Measurements from ENCODE around the gene NUTM1. TPM values are rescaled to one million over a fixed set of nuclear protein-coding genes. Genes with fewer than 3 reads are reported as not detected.
A peak's percentile ranks its signal among the peaks of the same experiment; 100 is the strongest.

NUTM1 gene
- total RNA-seq, 1 donor from 2014 or later = not detected

DNA sequence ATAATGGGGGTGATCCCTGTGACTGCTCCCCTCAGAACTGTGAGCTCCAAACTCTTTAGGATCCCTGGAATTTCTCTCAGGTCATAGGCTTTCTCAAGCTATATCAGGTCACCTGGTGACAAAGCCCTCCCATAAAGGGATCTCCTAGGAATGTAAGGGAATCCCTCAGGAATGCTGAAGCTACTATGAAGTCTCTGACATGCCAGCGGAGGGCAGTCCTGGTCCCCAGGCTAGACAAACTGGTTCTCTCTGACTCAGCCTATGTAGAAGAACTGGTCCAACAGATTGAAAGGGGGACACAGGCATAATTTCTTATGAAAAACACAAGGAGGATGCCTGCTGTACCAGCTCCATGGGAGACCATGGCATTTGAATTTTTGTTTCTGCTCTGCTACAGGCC is 17.2 kb downstream of the NUTM1 start:
- Histone ChIP-seq H3K36me3 (ENCODE audit: control insufficient read depth in 3 of 3, insufficient read depth in 3 of 3, low read length in 3 of 3) (peaks cover 16 to 49% (median 17%) of the 10 kb centered on the region in 3 donors), H3K27me3 (ENCODE audit: control insufficient read depth in 3 of 3, insufficient read depth in 3 of 3, low read length in 3 of 3) (no peaks in the 10 kb centered on the region), H3K4me1 (ENCODE audit: control insufficient read depth in 3 of 3, insufficient read depth in 3 of 3, low read length in 3 of 3) (peaks cover 5 to 6% (median 5%) of the 10 kb centered on the region in 3 donors), H3K9me3 (ENCODE audit: control insufficient read depth in 3 of 3, low read length in 3 of 3) (no peaks in the 10 kb centered on the region), H3K9ac (ENCODE audit: low read depth in 1 of 3, low read length in 3 of 3) (no peak overlapping the region), H3K4me3 (ENCODE audit: low read length in 3 of 3) (no peak overlapping the region), H3K27ac (ENCODE audit: low read depth, low read length) (no peak overlapping the region)

DNA sequence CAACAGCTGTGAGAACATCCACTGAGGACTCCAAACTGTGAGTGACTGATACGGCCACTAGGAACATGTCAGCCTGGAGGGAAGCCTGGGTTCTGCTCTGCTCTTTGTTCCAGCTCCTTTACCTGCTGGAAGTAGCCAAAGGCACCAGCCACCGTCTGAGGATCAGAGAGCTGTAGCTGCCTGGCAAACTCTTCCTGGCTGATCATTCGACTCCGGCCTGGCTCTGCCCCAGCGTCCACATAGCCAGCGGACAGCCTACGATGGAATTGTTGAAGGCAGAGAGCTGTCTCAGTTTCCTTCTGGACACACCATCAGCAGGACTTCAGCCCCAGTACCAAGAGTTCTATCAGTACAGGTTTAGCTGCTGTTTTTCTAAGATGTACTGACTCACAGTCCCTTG is 18.2 kb downstream of the NUTM1 start:
- peak overlapping the region in 1 of 3 donors; percentile 51 for H3K9ac ChIP-seq (ENCODE audit: low read depth in 1 of 3, low read length in 3 of 3)
- no peak overlapping the region for H3K4me3 ChIP-seq (ENCODE audit: low read length in 3 of 3)
- H3K9me3 ChIP-seq (ENCODE audit: control insufficient read depth in 3 of 3, low read length in 3 of 3) = no peaks in the 10 kb centered on the region
- H3K4me1 ChIP-seq (ENCODE audit: control insufficient read depth in 3 of 3, insufficient read depth in 3 of 3, low read length in 3 of 3) = peaks cover 14 to 15% (median 14%) of the 10 kb centered on the region in 3 donors
- peaks cover 16 to 41% (median 16%) of the 10 kb centered on the region in 3 donors for H3K36me3 ChIP-seq (ENCODE audit: control insufficient read depth in 3 of 3, insufficient read depth in 3 of 3, low read length in 3 of 3)
- H3K27ac ChIP-seq (ENCODE audit: low read depth, low read length) = no peak overlapping the region
- no peaks in the 10 kb centered on the region for H3K27me3 ChIP-seq (ENCODE audit: control insufficient read depth in 3 of 3, insufficient read depth in 3 of 3, low read length in 3 of 3)

GRCh38 chr15:34362047-34362773 is 19.1 kb downstream of the NUTM1 start:
- Histone ChIP-seq H3K27me3 (ENCODE audit: control insufficient read depth in 3 of 3, insufficient read depth in 3 of 3, low read length in 3 of 3) (no peaks in the 10 kb centered on the region), H3K4me3 (ENCODE audit: low read length in 3 of 3) (no peak overlapping the region), H3K9me3 (ENCODE audit: control insufficient read depth in 3 of 3, low read length in 3 of 3) (no peaks in the 10 kb centered on the region), H3K4me1 (ENCODE audit: control insufficient read depth in 3 of 3, insufficient read depth in 3 of 3, low read length in 3 of 3) (peaks cover 14 to 15% (median 14%) of the 10 kb centered on the region in 3 donors), H3K36me3 (ENCODE audit: control insufficient read depth in 3 of 3, insufficient read depth in 3 of 3, low read length in 3 of 3) (peaks cover 13 to 36% (median 16%) of the 10 kb centered on the region in 3 donors), H3K27ac (ENCODE audit: low read depth, low read length) (no peak overlapping the region), H3K9ac (ENCODE audit: low read depth in 1 of 3, low read length in 3 of 3) (no peak overlapping the region)

GRCh38 chr15:34364041-34364440 is 20.9 kb downstream of the NUTM1 start:
- Histone ChIP-seq H3K9ac (ENCODE audit: low read depth in 1 of 3, low read length in 3 of 3) (no peak overlapping the region), H3K4me3 (ENCODE audit: low read length in 3 of 3) (no peak overlapping the region), H3K4me1 (ENCODE audit: control insufficient read depth in 3 of 3, insufficient read depth in 3 of 3, low read length in 3 of 3) (peaks cover 21 to 26% (median 23%) of the 10 kb centered on the region in 3 donors), H3K36me3 (ENCODE audit: control insufficient read depth in 3 of 3, insufficient read depth in 3 of 3, low read length in 3 of 3) (peaks cover 9 to 26% (median 12%) of the 10 kb centered on the region in 3 donors), H3K27ac (ENCODE audit: low read depth, low read length) (no peak overlapping the region), H3K9me3 (ENCODE audit: control insufficient read depth in 3 of 3, low read length in 3 of 3) (no peaks in the 10 kb centered on the region), H3K27me3 (ENCODE audit: control insufficient read depth in 3 of 3, insufficient read depth in 3 of 3, low read length in 3 of 3) (no peaks in the 10 kb centered on the region)

DNA sequence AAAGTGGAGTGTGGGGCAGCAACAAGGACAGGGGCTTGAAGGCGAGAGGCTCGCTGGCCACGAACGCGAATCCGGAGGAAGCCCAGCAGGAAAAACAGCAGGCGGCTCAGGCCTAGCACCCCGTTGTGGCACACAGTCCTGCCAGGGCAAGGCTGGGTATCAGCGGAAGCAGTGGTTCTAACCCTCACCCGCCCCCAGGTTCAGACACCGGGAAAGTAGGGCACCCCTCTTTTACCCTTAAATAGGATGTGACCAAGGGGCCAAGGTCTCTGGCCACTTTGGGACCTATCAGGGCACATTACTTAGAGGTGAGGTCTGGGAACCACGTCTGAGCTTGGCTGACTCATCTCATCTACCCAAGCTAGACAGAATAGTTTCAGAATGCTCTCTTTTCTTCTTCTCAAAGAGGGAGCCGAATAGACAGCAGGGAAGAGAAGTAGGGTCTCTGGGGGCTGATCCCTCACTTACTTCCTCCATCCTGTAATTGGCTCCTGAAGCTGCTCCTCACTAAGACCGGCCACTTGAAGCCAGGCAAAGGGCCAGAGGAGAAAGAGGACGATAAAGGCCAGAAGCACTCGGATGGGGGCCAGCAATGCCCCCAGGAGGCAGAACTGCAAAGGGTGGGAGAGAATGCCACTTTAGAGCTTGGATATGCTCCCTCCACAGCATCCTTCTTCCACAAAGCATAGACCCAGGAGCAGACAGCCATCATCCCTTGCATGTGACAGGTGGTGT is 22.1 kb downstream of the NUTM1 start:
- H3K9me3 ChIP-seq (ENCODE audit: control insufficient read depth in 3 of 3, low read length in 3 of 3) = no peaks in the 10 kb centered on the region
- no peak overlapping the region for H3K9ac ChIP-seq (ENCODE audit: low read depth in 1 of 3, low read length in 3 of 3)
- peaks cover 4 to 15% (median 5%) of the 10 kb centered on the region in 3 donors for H3K36me3 ChIP-seq (ENCODE audit: control insufficient read depth in 3 of 3, insufficient read depth in 3 of 3, low read length in 3 of 3)
- no peak overlapping the region for H3K27ac ChIP-seq (ENCODE audit: low read depth, low read length)
- no peaks in the 10 kb centered on the region for H3K27me3 ChIP-seq (ENCODE audit: control insufficient read depth in 3 of 3, insufficient read depth in 3 of 3, low read length in 3 of 3)
- H3K4me1 ChIP-seq (ENCODE audit: control insufficient read depth in 3 of 3, insufficient read depth in 3 of 3, low read length in 3 of 3) = peaks cover 21 to 26% (median 23%) of the 10 kb centered on the region in 3 donors
- H3K4me3 ChIP-seq (ENCODE audit: low read length in 3 of 3) = peak overlapping the region in 2 of 3 donors; percentile 14 to 83

DNA sequence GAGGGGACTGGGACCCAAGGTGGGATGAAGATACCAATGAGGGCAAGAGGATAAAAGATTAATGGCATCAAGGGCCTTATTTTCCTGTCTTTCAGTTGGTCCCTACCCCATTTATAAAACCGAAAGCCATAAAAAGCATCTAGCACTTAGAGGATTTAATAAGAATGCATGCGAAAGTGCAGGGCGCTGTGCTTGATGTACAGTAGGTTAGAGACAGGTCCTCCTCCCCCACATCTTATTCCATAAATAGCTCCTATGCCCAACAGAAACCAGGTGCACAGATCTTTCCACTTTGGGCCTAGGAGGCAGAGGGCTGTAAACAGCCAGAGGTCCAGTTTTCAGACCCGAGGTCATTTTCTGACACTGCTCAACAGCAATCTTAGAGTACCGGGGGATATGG is 22.7 kb downstream of the NUTM1 start:
- peaks cover 21 to 26% (median 23%) of the 10 kb centered on the region in 3 donors for H3K4me1 ChIP-seq (ENCODE audit: control insufficient read depth in 3 of 3, insufficient read depth in 3 of 3, low read length in 3 of 3)
- H3K9me3 ChIP-seq (ENCODE audit: control insufficient read depth in 3 of 3, low read length in 3 of 3) = no peaks in the 10 kb centered on the region
- H3K36me3 ChIP-seq (ENCODE audit: control insufficient read depth in 3 of 3, insufficient read depth in 3 of 3, low read length in 3 of 3) = peaks cover 0 to 9% (median 2%) of the 10 kb centered on the region in 3 donors
- peak overlapping the region; percentile 45 to 79 (median 72) for H3K9ac ChIP-seq (ENCODE audit: low read depth in 1 of 3, low read length in 3 of 3)
- peak overlapping the region; percentile 28 for H3K27ac ChIP-seq (ENCODE audit: low read depth, low read length)
- peak overlapping the region; percentile 82 to 87 (median 83) for H3K4me3 ChIP-seq (ENCODE audit: low read length in 3 of 3)
- no peaks in the 10 kb centered on the region for H3K27me3 ChIP-seq (ENCODE audit: control insufficient read depth in 3 of 3, insufficient read depth in 3 of 3, low read length in 3 of 3)

GRCh38 chr15:34366271-34367065 is 23.4 kb downstream of the NUTM1 start:
- Histone ChIP-seq H3K9me3 (ENCODE audit: control insufficient read depth in 3 of 3, low read length in 3 of 3) (no peaks in the 10 kb centered on the region), H3K9ac (ENCODE audit: low read depth in 1 of 3, low read length in 3 of 3) (peak overlapping the region; percentile 65 to 79 (median 72)), H3K27ac (ENCODE audit: low read depth, low read length) (peak overlapping the region; percentile 28), H3K36me3 (ENCODE audit: control insufficient read depth in 3 of 3, insufficient read depth in 3 of 3, low read length in 3 of 3) (peaks cover 0 to 3% (median 2%) of the 10 kb centered on the region in 3 donors), H3K27me3 (ENCODE audit: control insufficient read depth in 3 of 3, insufficient read depth in 3 of 3, low read length in 3 of 3) (no peaks in the 10 kb centered on the region), H3K4me1 (ENCODE audit: control insufficient read depth in 3 of 3, insufficient read depth in 3 of 3, low read length in 3 of 3) (peaks cover 16 to 26% (median 18%) of the 10 kb centered on the region in 3 donors), H3K4me3 (ENCODE audit: low read length in 3 of 3) (peak overlapping the region; percentile 82 to 87 (median 83))

DNA sequence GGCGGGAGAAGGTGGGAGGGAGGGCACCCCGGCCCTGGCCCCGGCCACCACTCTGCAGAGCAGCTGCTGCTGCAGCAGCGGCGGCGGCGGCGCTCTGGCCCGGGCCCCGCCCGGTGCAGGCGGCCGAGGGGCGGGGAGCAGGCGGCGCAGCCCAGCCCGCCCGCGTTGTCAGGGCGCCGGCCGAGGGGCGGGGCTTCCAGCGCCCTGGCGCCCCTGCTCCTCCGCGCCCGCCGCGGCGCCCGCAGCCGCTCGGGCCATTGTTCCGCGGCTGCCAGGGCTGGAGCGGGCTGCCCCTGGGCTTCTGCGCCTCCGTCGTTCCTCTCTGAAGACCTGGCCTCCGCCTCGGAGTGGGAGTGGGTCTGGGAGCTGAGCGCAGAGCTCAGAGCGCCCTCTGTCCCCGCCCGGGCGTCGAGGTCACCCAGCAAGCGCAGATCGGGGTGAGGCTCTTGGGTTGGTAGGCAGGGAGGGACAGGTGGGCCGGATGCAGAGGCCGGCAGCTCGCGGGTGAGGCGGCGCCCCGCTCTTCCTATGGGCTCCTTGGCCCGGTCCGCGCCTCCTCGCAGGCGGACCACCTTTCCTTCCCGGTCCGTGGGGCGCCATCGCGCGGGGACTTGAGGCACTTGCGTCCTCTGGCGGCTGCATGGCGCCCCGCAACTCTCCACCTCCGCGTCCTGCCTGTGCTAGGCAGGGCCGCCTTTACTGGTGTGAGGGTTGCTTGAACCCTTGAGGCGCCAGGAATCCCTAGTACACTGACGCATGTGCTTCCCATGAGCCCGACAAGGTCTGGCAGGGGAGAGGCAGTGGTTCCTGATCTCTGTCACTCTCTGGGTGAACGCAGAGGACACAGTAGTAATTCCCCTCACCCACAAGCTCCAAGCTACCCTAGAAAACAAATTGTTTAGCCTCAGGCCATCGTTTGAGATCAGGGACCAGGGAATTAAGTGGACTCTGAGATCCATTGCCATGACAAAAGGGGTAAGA is 24.3 kb downstream of the NUTM1 start, which contains the start of gene LPCAT4:
LPCAT4 (minus strand) TSS at position 96 of the 981 bp plus-strand sequence. CDS start 96 bp downstream, outside the sequence.
- Histone ChIP-seq H3K36me3 (ENCODE audit: control insufficient read depth in 3 of 3, insufficient read depth in 3 of 3, low read length in 3 of 3) (peaks cover 0 to 3% (median 2%) of the 10 kb centered on the region in 3 donors), H3K9me3 (ENCODE audit: control insufficient read depth in 3 of 3, low read length in 3 of 3) (no peaks in the 10 kb centered on the region), H3K27ac (ENCODE audit: low read depth, low read length) (peak within 1 kb of the TSS; percentile 85), H3K4me3 (ENCODE audit: low read length in 3 of 3) (peak within 1 kb of the TSS; percentile 83 to 97 (median 94)), H3K27me3 (ENCODE audit: control insufficient read depth in 3 of 3, insufficient read depth in 3 of 3, low read length in 3 of 3) (no peaks in the 10 kb centered on the region), H3K4me1 (ENCODE audit: control insufficient read depth in 3 of 3, insufficient read depth in 3 of 3, low read length in 3 of 3) (peaks cover 16 to 26% (median 18%) of the 10 kb centered on the region in 3 donors), H3K9ac (ENCODE audit: low read depth in 1 of 3, low read length in 3 of 3) (peak within 1 kb of the TSS; percentile 78 to 96 (median 86))
